ENCODE results near the gene DNAJC7.

DNAJC7 gene

GRCh38 chr17:42002792-42003301 lies 14.4 kb downstream of the DNAJC7 start:
- Mint-ChIP-seq H3K27ac (peak overlapping the region; percentile 13), H3K4me3 (no peak overlapping the region), H3K36me3 (no peaks in the 10 kb centered on the region), H3K9me3 (no peaks in the 10 kb centered on the region), H3K27me3 (no peaks in the 10 kb centered on the region), H3K4me1 (peaks cover 33% of the 10 kb centered on the region)

DNA sequence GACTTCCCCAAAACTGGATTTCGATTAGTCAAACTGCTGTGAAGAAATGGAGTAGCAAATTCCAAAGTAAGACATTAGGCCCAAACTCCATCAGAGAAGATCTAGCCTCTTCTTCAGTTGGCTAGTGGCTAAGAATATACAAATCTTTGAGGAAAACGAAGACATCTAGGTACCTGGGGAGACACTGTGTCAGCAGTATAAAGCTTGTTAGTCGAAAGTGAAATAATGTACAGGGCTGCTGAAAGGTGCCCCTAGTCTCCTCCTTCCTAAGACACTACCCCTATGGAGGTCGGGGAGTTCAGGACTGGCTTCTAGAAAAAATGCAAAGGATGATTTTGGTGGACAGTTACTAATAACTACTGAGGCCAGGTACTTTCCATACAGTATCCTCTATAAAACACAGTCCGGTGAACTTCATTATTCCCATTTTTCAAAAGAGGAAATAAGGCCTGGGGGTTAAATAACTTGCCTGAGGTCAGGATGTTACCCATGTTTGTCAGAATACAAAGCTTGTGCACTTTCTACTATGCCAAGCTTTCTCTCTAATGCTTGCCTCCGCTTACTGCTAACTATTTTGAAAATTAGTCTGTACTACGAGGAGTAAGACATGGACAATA lies 15.0 kb downstream of the DNAJC7 start:
- no peaks in the 10 kb centered on the region for H3K36me3 Mint-ChIP-seq
- no peaks in the 10 kb centered on the region for H3K27me3 Mint-ChIP-seq
- H3K4me1 Mint-ChIP-seq = peaks cover 32% of the 10 kb centered on the region
- H3K9me3 Mint-ChIP-seq = no peaks in the 10 kb centered on the region
- peak overlapping the region; percentile 13 for H3K27ac Mint-ChIP-seq
- no peak overlapping the region for H3K4me3 Mint-ChIP-seq

DNA sequence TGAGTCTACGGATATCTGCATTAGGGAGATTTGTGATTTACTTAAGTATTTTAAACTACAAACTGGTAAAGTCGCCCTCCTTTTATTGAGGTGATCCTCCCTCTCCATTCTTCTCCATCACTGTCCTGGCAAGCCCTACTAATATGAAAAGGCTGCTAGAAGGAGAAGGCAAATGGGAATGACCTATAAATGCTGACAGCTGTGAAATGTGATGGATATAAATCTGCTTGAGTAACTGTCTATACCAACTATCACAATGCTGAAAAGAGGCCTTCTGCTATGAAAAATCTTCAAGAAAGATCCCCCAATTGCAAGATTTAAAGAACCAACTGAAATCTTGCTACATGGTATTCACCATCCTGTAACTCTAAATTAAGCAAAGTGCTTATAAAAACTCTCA lies 15.5 kb downstream of the DNAJC7 start:
- Mint-ChIP-seq H3K9me3 (no peaks in the 10 kb centered on the region), H3K4me1 (peaks cover 32% of the 10 kb centered on the region), H3K27ac (no peak overlapping the region), H3K4me3 (no peak overlapping the region), H3K27me3 (no peaks in the 10 kb centered on the region), H3K36me3 (no peaks in the 10 kb centered on the region)

- H3K4me1 Mint-ChIP-seq = peaks cover 35% of the 10 kb centered on the region
- H3K27ac Mint-ChIP-seq = no peak overlapping the region
- H3K36me3 Mint-ChIP-seq = no peaks in the 10 kb centered on the region
- H3K27me3 Mint-ChIP-seq = no peaks in the 10 kb centered on the region
- H3K4me3 Mint-ChIP-seq = no peak overlapping the region
- H3K9me3 Mint-ChIP-seq = no peaks in the 10 kb centered on the region
Observed at GRCh38 chr17:42000413-42001133, 16.7 kb downstream of the DNAJC7 start.

- Mint-ChIP-seq H3K4me3 (no peak overlapping the region), H3K9me3 (no peaks in the 10 kb centered on the region), H3K4me1 (peaks cover 23% of the 10 kb centered on the region), H3K27ac (no peak overlapping the region), H3K27me3 (no peaks in the 10 kb centered on the region), H3K36me3 (peaks cover 4% of the 10 kb centered on the region)
Observed at GRCh38 chr17:41998497-41998896, 18.7 kb downstream of the DNAJC7 start.

GRCh38 chr17:41996855-41997164 lies 20.4 kb downstream of the DNAJC7 start:
- H3K9me3 Mint-ChIP-seq = no peaks in the 10 kb centered on the region
- H3K27ac Mint-ChIP-seq = no peak overlapping the region
- no peak overlapping the region for H3K4me3 Mint-ChIP-seq
- peaks cover 8% of the 10 kb centered on the region for H3K4me1 Mint-ChIP-seq
- no peaks in the 10 kb centered on the region for H3K27me3 Mint-ChIP-seq
- peaks cover 7% of the 10 kb centered on the region for H3K36me3 Mint-ChIP-seq

- no peaks in the 10 kb centered on the region for H3K27me3 Mint-ChIP-seq
- peaks cover 13% of the 10 kb centered on the region for H3K36me3 Mint-ChIP-seq
- no peak overlapping the region for H3K4me3 Mint-ChIP-seq
- no peak overlapping the region for H3K27ac Mint-ChIP-seq
- no peaks in the 10 kb centered on the region for H3K9me3 Mint-ChIP-seq
- peaks cover 8% of the 10 kb centered on the region for H3K4me1 Mint-ChIP-seq
Observed at GRCh38 chr17:41992576-41992975, 24.7 kb downstream of the DNAJC7 start.

DNA sequence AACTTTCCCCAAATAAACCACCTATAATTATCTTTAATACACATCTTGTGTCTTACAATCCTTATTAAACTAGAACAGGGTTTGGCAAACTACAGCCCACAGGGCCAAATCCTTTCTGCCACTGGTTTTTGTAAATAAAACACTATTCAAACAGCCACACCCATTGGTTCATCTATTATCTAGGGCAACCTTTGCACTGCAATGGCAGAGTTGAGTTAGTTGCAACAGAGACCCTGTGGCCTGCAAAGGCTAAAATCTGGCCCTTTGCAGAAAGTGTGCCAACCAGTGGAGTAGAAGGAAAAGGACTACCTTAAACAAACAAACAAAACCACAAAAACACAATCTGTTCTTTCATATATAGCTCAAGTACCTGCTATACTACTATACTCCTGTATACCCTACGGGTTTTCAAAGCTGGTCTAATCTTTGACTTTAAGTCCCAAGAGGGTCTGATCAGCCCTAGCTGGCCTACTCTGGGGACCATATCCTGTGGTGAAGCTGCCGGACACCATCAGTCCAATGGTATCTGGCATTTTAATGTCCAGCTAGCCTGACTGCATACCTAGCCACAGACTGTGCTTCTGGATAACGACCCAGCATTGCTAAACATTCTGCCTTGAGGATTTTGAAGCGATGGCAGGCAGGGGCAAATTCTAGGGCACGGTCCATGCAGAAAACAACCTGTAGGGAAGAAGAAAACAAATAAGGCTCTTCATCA lies 27.4 kb downstream of the DNAJC7 start:
- Mint-ChIP-seq H3K27ac (no peak overlapping the region), H3K27me3 (no peaks in the 10 kb centered on the region), H3K4me1 (peaks cover 4% of the 10 kb centered on the region), H3K36me3 (peaks cover 18% of the 10 kb centered on the region), H3K4me3 (no peak overlapping the region), H3K9me3 (no peaks in the 10 kb centered on the region)

- Mint-ChIP-seq H3K27me3 (no peaks in the 10 kb centered on the region), H3K4me3 (no peak overlapping the region), H3K36me3 (peaks cover 17% of the 10 kb centered on the region), H3K4me1 (peaks cover 4% of the 10 kb centered on the region), H3K27ac (no peak overlapping the region), H3K9me3 (no peaks in the 10 kb centered on the region)
Observed at GRCh38 chr17:41988418-41988817, 28.8 kb downstream of the DNAJC7 start.

DNA sequence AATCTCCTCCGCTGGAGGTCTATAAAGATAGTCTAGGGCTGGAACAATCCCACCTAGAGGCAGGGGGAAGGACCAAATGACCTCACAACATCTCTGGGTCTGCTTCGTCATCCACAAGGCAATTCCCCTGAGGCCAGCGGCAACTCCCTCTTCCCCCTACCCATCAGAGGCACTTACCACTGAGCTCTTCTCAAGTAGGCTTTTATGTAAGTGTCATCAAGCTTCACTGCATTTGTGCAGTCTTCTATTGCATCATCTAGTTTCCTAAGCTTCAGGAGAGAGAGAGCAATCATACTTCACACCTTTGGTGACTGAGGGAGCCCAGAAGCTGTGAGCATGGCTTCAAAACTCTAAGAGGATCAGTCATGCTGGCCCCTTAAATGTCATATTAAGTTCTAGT lies 29.6 kb downstream of the DNAJC7 start:
- Mint-ChIP-seq H3K36me3 (peaks cover 14% of the 10 kb centered on the region), H3K27me3 (no peaks in the 10 kb centered on the region), H3K4me3 (no peak overlapping the region), H3K9me3 (no peaks in the 10 kb centered on the region), H3K4me1 (peaks cover 4% of the 10 kb centered on the region), H3K27ac (no peak overlapping the region)

DNA sequence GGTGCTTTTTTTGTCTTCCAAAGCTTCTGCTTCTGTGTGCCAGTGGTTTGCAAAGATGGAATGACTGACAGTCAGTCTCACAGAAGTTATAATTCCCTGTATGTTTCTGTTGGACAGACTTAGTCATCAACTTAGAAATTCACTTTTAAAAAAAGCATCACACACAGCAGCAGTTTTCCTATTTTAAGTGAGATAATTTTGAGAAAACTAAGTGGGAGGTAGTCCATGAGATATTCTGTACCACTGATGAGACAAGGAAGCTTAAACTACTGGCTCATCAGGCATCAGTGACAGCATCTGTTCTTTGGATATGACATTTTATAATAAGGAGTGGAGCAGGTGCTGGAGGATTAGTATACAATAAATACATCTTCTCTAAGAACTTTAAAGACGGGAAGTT lies 30.6 kb downstream of the DNAJC7 start:
- Mint-ChIP-seq H3K27me3 (no peaks in the 10 kb centered on the region), H3K27ac (no peak overlapping the region), H3K4me1 (peaks cover 4% of the 10 kb centered on the region), H3K36me3 (peaks cover 16% of the 10 kb centered on the region), H3K9me3 (no peaks in the 10 kb centered on the region), H3K4me3 (no peak overlapping the region)

DNA sequence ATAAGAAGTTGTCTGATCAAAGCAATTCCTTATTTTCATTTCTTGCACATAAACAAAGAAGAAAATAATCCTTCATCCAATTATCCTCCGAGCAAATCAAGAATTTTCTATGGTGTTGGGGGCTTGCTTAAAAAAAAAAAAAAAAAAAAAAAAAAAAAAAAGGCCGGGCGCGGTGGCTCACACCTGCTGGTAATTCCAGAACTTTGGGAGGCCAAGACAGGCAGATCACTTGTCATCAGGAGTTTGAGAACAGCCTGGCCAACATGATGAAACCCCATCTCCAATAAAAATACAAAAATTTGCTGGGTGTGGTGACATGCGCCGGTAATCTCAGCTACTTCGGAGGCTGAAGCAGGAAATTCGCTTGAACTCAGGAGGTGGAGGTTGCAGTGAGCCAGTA lies 31.3 kb downstream of the DNAJC7 start:
- no peak overlapping the region for H3K4me3 Mint-ChIP-seq
- H3K27me3 Mint-ChIP-seq = no peaks in the 10 kb centered on the region
- no peaks in the 10 kb centered on the region for H3K9me3 Mint-ChIP-seq
- H3K4me1 Mint-ChIP-seq = peaks cover 4% of the 10 kb centered on the region
- H3K27ac Mint-ChIP-seq = no peak overlapping the region
- H3K36me3 Mint-ChIP-seq = peaks cover 14% of the 10 kb centered on the region

GRCh38 chr17:41984454-41984853 lies 32.8 kb downstream of the DNAJC7 start:
- Mint-ChIP-seq H3K4me1 (peaks cover 4% of the 10 kb centered on the region), H3K4me3 (no peak overlapping the region), H3K27ac (no peak overlapping the region), H3K27me3 (no peaks in the 10 kb centered on the region), H3K36me3 (peaks cover 15% of the 10 kb centered on the region), H3K9me3 (no peaks in the 10 kb centered on the region)

DNA sequence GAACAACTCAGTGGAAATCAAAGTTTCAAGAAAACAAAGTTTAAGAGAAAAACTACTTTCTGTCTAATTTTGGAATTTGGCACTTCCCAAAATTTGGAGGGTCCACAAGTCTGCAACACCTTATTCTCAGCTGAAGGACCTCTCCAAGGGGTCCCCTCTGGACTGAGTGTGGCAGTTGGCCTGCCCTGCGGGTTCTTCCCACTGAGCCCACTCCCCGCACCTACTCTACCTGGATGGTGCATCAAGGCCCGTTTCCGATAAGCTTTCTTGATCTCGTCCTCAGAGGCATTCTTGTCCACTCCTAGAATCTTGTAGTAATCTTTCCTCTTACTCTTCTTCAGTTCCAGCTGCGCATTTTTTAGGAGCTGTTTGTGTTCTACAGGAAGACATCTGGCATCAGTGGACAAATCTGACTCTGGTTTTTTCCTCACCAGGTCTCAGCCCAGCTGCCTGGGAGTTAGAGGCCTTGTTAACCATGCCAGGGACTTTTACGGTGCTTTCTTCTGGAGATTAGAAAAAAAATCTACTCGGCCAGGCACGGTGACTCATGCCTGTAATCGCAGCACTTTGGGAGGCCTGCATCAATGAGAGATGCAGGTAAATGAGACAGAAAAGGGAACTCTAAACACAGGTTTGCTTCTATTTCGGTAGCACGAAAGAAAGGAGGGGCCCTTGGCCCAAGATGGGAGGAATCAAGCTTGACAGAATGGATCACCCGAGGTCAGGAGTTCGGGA lies 35.0 kb downstream of the DNAJC7 start:
- H3K27ac Mint-ChIP-seq = no peak overlapping the region
- peaks cover 13% of the 10 kb centered on the region for H3K36me3 Mint-ChIP-seq
- peaks cover under 1% of the 10 kb centered on the region for H3K4me1 Mint-ChIP-seq
- no peaks in the 10 kb centered on the region for H3K9me3 Mint-ChIP-seq
- H3K27me3 Mint-ChIP-seq = no peaks in the 10 kb centered on the region
- H3K4me3 Mint-ChIP-seq = no peak overlapping the region

DNA sequence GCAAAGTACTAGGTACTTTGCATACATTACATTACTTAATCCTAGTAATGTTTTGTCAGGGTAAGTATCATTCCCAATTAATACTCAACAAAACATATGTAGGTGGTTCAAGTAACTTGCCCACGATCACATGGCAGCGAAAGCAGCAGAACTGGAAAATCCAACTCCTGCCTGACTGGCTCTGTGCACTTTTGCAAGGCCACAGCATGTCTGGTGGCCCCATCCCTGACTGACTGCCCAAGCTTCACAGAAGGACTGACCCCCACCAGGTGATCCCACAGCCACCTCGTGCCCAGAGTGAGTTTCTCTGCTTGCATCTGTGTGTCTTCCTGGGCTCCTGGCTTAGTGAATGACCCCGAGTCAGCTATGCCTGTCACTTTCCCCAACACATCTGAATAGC lies 39.2 kb downstream of the DNAJC7 start:
- Mint-ChIP-seq H3K27ac (peak overlapping the region; percentile 46), H3K36me3 (peaks cover 11% of the 10 kb centered on the region), H3K27me3 (no peaks in the 10 kb centered on the region), H3K4me3 (no peak overlapping the region), H3K9me3 (no peaks in the 10 kb centered on the region), H3K4me1 (no peaks in the 10 kb centered on the region)

Data from activated naive CD4-positive, alpha-beta T cell treated with anti-CD3 and anti-CD28 coated beads, Interleukin-2, amount 50 U/mL, for 24 hours (primary cell).